GM21717 (cell line): ENCODE measurements around the gene CCDC170.

Experiments
- ATAC-seq: cut with Tn5 transposase; IDR thresholded peaks from one replicate; pipeline ENCODE4 v1.9.1; 2021; ENCODE audit warnings: mild to moderate bottlenecking, moderate library complexity; ENCODE audit not compliant: unreplicated experiment

Gene CCDC170

DNA sequence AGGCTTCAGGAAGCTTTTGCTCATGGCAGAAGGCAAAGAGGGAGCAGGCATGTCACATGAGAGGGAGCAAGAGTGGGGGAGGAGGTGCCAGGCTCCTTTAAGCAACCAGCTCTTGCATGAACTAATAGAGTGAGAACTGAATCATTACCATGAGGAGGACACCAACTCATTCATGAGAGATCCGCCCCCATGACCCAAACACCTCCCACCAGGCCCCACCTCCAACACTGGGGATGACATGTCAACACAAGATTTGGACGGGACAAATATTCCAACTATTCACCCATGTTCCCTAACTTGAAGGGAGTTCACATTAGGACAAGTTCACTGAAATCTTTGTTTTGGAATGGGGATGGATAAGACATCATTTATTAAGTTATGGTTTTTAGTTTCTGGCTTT is 158.5 kb downstream of the CCDC170 start:
- no peak for ATAC-seq

GRCh38 chr6:151655099-151655498 is 161.3 kb downstream of the CCDC170 start:
- no peak for ATAC-seq

GRCh38 chr6:151656392-151656791 is 162.6 kb downstream of the CCDC170 start:
- no peak for ATAC-seq

DNA sequence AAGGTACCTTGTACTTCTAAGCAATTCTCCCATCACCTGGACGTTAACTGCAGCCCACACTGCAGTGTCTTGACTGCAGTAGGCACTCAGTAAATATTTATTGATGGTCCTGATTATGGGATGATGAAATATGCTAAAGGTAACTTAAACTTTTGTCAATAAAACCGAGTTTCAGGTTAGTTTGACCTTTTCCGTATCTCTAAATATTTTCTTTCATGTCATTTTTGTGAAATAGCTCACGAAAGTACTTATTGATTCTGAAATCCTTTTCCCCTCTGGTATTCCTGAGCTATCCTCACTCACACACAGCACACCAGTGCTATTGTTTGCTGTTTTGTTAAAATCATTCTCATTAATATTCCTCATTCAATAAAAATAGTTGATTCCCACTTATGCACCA is 164.3 kb downstream of the CCDC170 start:
- no peak for ATAC-seq

- no peak for ATAC-seq
These were observed 165.4 kb downstream of the CCDC170 start for GRCh38 chr6:151659212-151659611.

- no peak for ATAC-seq
These were observed 167.7 kb downstream of the CCDC170 start for GRCh38 chr6:151661509-151661908.

GRCh38 chr6:151661928-151662327 is 168.1 kb downstream of the CCDC170 start:
- no peak for ATAC-seq

GRCh38 chr6:151663559-151663958 is 169.7 kb downstream of the CCDC170 start:
- ATAC-seq = no peak

- no peak for ATAC-seq
These were observed 170.6 kb downstream of the CCDC170 start for GRCh38 chr6:151664390-151664789.

DNA sequence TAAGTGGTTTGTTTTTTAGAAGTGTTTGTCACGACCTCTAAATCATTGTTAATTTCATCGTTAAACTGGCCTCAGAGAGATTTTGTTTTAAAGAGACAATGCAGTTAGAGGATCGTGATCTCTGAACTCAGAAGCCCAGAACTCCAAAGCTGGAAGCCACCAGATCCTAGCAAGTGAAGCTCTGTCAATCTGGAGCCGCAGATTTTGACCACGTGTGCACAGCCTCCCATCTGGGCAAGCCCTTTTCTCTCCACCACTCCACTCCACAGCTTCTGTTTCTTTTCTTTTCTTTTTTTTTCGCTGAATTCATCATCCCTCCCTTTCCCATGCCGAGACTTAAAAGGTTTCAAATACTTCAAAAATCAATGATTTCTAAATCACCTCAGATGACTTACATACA is 171.5 kb downstream of the CCDC170 start:
- no peak for ATAC-seq

- ATAC-seq = no peak
These were observed 172.7 kb downstream of the CCDC170 start for GRCh38 chr6:151666526-151666925.

GRCh38 chr6:151669208-151669560 is 175.4 kb downstream of the CCDC170 start:
- no peak for ATAC-seq

DNA sequence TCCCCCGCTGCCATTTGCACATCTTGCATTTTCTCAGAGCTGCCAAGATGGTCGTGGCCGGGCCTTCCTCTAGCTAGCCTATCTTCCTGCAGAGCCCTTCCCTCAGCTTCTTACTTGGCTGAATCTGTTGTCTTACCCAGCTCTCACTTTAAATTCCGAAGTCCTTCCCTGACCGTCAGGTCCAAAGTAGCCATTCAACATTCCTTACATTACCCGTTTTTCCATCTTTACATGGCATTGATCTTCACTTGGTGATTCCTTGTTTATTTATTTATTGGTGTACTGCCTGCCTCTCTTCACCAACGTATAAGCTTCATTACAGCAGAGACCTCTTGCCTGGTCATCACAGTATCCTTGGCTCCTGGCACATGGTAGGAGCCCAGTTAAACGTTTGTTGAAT is 176.3 kb downstream of the CCDC170 start:
- no peak for ATAC-seq
